GM19023 (cell line): ENCODE results near the gene C13orf46.

Experiments
- ATAC-seq: cut with Tn5 transposase; IDR thresholded peaks from one replicate; pipeline ENCODE4 v1.9.1; 2021; ENCODE audit warnings: mild to moderate bottlenecking, moderate library complexity; ENCODE audit not compliant: unreplicated experiment

C13orf46 gene

DNA sequence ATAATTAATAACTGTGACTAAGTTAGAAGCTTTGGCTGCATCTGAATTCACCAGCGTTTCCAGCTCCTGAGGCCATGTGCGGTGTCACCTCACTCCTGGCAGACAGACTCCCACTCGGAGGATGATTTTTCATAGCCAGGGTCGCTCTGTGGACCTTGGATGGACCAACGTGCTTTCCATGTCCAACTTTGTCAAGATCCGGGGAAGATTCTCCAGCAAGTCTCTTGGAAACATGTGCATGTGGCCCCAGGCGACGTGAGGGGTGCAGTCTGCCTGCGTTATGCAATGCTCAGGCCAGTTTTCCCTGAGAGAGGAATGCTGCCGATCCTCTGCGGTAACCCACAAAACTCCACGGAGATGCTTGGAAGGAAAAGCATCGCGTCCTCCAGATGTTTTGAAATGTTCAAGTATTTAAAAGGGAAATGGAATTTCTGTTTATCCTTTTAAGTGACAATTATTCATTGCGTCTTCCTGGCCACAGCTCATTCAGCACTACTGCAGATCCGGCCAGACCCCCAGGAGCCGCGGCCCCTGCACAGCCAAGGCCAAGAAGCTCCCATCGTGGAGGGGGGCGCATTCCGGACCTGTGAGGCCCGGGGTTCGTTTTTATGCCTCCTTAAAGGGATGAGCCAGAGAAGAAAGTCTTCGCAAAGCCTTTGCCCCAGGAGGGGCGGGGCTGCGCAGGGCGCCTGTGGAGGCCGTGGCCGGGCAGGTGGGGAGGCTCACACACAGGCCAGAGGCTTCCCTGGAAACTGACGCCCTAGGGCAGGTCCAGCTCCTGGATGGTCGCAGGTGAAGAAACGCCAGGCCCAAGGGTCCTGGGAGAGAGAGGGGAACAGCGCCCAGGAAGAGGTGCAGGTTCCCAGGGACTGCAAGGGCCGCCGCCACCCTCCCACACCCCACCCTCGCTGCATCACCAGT is 46.0 kb downstream of the C13orf46 start:
- ATAC-seq = no peak

DNA sequence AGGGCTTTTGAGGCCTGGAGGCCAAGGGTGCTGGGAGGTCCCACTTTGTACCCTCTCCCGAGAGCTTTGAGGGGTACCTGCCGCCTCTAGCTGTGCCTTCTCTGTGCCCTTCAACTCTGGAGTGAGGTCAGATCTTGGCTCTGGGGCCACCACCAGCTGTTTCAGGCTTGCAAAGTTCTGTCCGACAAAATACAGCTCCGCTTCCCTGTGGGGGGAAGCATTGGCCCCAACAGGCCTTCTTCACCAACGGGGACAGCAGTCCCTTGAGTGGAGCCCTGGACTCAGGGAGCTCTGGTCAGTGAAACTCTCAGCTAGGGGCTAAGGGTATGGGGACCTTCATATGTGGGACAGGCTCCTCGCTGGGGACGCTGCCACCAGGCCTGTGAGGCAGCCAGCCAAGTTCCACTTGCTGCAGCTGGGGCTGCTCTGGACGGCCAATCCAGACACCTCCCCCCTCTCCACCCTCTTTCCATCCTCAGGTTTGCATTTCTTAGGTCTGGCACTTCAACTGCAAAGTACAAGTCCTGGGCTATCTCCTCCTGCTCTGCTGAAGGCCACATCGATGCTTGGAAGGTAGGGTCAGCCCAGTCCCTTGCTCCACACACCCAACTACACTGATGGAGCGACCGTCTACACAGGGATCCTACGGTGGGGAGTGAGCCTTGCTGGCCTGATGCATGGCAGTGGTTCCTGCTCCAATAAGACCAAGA is 46.8 kb downstream of the C13orf46 start:
- no peak for ATAC-seq

DNA sequence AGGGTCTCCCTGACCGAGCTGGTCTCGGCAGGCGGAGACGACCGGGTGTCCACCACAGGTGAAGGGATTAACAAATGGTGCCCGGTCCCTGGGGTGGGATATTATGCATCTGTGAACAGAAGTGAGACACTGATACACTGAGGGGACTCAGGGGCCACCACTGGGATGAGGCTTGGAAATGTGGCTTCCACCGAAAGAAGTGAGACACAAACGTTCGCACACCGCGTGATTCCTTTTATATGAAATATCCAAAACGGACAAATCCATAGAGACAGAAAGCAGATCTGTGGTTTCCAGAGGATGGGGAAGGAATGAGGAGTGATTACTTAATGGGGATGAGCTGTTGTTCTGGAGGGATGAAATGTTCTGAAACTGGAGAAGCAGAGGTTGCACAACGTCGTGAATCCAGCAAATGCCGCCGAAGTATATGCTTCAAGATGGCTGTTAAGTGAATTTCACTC is 47.5 kb downstream of the C13orf46 start:
- ATAC-seq = no peak

DNA sequence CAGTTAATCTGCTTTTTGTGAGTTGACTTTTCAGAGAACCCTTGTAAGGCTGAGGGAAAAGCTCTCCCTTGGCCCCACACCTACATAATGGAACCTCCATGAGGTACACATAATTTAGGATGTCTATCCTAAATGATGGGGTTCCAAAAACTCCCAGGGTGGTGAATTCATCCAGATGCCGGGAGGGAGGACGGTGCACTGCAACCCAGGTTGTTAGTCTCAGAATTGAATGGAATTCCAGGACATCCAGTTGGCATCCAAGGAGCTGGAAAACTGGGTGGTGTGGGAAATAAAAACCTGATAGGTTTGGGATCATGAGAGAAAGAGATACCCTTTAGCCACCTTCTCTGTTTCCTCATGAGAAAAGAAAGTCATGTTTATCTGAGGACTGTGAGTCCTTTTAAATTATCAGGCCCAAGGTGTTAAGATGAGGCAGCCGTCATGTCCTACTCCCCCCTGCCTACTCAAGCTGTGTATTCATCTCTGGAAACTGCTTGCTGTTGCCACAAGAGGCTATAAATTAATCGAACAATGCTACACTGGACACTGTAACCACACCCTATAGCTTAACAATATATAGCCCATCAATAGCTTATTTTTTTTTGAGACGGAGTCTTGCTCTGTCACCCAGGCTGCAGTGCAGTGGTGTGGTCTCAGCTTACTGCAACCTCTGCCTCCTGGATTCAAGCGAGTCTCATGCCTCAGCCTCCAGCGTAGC is 49.5 kb downstream of the C13orf46 start:
- no peak for ATAC-seq

DNA sequence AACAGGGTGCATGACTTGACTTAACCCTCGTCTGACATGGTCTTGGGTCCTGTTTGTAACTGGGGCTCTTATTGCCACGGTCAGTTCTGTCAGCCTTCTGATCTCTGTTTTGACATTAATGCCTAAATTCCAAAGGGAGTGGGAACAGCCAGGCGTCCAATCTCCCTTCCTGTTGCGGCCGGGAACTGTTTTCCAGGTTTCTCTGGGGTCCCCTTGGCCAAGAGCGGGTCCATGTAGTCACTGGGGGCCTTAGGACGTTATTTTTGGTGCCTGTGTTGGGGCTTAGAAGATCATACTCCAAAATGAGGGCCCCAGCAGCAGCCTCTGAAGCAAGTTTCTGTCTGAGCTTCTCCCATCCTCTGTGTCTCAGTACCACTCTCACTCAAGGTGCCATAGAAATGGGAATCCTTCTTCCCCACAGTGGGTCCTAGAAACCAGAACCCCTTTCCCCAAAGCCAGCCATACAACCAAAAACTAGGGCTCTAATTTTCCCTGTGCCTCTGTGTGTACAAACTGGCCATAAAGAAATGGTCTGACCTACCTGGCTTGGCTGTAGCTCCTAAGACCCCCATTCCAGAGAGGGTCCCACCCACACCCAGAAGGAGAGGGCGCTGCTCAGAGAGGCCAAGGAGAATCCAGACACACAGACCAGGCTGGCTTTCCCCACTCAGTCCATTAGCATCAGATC is 50.4 kb downstream of the C13orf46 start:
- ATAC-seq = no peak

DNA sequence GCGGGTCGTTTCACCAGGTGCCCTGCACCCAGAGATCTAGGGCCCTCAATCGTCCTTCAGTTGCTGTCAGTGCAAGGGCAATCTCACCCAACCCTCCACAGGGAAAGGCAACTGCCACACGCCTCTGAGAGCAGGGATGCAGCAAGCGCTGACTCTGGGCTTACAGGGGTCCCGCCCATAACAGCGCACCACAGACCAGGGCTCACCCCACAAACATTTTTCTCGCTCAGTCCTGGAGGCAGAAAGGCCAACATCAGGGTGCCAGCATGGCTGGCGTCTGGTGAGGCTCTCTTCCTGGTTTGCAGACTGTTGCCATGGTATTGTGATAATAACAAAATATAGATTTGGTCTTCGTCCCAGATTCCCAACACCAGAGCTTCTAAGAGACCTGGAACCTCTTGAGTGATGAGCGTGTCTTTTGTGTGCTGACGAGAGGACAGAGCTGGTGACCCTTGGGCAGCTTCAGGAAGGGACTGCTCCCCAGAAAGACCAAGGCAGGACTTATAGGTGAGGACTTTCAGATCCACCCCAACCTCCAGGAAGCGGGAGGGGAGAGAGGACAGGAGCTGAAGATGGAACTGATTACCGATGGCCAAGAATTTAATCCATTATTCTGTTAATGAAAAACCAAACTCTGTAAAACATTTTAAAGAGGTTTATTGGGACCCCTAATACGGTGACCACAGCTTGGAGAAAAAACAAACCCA is 51.3 kb downstream of the C13orf46 start:
- no peak for ATAC-seq

DNA sequence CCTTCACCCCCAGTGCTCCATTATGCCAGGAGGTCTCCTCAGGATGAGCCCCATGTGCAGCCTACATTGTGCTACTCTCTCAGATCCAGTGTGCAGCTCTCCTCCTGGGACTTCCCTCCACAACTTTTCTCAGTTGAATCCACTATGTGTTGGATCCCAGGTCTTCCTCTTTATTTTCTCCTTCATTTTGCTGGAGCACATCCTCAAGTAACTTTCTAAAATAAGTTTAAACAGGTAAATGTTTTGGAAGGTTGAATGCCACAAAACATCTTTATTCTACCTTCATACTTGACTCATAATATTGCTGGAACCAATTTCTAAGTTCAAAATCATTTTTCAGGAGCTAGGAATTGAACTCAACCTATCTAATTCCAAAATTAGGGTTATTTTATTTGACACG is 52.1 kb downstream of the C13orf46 start:
- ATAC-seq = no peak

DNA sequence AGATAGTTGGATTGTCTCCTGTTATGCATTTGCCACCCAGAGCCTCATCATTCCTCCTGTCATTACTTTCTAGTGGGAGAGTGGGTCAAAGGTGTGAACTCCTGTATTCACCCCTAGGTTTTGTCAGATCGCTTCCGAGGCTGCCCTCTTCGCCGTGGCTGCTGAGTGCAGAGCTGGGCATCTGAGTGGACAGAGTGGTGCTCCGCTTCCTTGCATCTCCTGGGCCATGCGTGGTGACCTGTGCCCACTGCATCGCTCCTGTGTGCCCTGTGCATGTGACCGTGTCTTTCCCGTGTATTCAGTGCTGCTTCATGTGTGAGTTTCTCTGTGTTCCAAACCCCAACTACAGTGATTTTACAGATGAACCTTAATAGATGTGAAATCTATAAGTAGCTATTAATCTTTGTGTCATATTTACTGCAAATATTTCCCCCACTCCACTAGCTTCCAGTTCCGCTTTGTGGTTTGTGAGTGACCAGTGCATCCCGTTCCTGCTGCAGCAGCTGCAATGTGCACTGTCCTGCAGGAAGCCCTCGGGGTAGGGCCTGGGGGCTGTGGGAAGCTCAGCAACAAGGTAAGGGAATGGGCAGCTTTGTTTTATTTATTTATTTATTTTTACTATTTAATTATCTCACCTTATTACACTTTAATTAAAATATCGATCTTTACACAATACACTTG is 53.1 kb downstream of the C13orf46 start:
- ATAC-seq = no peak

DNA sequence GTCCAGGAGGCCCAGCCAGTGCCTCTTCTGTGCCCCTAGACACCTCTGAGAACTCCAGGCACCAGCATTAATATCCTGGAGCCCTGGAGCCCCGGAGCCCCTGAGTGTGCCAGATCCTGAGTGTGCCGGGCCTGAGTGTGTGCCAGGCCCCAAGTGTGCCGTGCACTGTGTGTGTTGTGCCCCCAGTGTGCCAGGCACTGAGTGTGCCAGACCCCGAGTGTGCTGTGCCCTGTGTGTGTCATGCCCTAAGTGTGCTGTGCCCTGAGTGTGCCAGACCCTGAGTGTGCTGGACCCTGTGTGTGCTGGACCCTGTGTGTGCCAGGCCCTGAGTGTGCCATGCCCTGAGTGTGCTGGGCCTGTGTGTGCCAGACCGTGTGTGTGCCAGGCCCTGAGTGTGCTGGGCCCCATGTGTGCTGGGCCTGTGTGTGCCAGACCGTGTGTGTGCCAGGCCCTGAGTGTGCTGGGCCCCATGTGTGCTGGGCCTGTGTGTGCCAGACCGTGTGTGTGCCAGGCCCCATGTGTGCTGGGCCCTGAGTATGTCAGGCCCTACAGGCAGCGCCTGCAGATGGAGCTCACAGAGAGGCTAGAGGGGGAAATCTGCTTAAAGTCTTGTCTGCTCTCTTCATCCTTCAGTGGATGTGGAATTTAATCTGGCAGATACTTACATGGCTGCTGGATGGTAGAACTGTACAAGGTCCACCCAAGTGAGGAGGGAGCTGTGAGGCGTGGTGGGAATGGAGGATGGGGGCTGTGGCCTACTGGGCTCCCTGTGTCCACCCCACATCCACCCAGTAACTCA is 53.9 kb downstream of the C13orf46 start:
- no peak for ATAC-seq

DNA sequence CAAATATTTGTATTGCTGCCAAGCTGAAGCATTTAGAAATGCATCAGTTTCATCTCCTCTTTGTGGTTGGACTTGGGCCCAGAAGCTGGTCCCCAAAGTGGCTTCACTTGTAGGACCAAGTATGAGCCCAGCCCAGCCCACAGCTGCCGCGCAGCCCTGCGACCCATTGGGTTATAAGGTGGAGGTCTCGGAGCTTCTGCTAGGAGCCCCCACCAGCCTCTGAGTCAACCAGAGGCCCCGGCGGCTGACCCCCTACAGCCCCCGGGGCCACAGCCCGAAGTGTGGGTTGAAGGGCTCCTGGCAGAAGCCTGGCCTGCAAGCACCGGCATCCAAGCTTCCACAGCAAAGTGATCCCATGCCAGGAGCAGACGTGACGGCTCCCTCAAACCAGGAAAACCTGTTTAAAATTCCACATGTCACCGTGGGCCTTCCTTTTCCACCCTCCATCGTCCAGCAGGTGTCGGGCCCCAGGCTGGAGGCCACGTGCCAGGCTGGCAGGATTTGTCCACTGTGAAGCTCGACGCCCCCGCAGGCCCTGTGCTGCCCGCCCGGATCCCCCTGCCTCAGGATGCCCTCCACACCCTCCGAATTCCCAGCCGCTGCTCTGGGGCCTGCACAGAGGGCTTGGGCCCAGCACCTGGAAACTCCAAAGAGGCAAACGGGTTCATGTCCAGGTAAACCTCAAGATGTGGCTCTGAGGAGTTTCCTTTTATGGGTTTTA is 54.7 kb downstream of the C13orf46 start:
- ATAC-seq = no peak

DNA sequence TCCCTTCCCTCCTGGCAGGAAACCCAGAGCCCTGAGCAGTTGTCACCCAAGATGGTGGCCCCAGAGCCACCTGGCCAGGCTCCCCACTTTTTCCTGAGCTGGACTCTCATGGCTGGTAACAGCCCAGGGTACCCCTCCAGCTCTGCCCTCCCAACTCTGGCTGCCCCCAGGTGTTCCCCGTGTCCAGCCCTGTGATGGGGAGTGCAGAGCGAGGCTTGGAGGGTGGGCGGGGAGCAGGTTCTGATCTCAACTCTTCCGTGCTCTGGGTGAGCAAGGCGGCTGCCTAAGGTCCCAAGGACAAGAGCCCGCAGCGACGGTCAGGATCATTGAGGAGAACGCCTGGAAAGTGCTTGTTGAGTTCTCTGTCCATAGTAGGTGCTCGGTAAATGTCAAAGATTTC is 55.3 kb downstream of the C13orf46 start:
- ATAC-seq = no peak

DNA sequence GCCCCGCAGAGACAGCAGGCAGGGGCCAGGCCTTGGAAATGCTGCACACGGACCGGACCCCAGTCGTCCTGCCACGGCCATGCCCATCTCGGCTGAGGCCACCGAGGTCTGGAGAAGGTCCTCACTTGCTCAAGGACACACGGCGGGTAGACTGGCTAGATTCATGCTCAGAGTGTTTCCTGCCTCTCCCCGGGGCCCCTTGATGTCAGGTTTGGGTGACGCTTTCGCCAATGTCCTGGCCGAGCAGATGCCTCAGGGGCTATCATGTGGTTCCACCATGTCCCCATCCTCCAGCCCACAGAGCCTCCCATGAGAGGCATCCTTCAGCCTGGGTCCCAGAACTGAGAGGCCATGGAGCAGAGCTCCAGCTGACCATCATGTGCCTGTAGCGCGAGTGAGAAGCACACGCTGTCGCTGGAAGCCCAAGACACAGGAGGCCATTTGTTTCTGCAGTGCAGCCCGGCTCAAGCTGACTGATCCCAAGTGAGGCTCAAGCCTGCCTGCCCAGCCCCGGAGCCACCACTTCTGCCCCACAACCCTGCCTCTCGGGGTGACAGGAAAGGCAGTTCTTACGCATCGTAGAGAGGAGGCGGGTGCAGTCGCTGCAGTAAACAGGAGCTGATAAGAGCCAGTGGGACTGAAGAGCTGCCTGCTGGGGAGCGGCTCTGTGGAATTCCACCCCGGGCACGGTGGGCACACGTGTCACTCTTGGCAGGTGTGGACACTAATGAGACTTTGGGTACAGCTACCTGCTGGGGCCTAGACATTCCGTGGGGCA is 56.1 kb downstream of the C13orf46 start:
- no peak for ATAC-seq

DNA sequence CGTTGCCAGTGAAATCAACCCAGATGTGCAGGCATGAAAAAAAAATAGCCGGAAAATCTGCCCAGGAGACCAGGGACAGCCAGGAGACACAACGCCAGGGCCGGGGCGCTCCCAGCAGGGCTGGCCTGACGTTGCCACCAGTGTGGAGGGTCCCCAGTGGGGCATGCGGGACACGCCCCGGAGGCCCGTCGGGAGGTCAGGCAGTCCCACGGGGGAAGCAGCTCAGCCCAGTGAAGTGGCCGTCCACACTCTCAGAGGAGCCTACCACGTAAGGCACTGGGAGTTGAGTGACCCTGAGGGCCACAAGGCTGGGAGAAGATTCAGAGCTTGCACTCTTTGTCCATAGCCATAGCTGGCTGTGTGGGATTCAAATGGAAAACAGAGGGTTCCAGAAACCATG is 56.8 kb downstream of the C13orf46 start:
- ATAC-seq = no peak

DNA sequence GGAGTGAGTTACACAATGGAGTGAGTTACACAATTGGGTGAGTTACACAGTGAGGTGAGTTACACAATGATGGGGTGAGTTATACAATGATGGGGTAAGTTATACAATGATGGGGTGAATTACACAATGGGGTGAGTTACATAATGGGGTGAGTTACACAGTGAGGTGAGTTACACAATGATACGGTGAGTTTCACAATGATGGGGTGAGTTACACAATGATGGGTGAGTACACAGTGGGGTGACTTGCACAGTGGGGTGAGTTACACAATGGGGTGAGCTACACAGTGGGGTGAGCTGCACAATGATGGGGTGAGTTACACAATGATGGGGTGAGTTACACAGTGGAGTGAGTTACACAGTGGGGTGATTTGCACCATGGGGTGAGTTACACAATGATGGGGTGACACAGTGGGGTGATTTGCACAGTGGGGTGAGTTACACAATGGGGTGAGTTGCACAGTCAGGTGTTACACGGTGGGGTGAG is 57.5 kb downstream of the C13orf46 start:
- no peak for ATAC-seq

DNA sequence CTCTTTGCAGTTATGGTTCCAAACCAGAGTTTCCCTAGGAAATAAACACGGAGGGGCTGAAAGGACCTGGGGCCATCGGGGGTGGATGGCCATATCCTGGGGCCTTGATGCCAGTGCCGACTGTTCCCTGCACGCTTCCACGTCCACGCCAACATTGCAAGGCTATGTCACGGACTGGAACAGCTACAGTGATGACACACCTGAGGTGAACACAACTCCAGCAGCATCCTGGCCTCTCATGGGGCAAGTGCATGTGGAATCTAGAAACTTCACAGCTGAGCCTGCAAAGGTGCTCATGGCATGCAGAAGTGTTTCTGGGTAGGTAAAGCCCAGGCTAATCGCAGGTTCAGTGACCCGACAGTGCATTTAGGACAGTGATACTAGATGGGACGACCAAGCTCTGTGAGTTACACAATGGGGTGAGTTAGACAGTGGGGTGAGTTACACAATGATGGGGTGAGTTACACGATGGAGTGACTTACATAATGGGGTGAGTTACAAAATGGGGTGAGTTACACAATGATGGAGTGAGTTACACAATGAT is 58.0 kb downstream of the C13orf46 start:
- no peak for ATAC-seq

DNA sequence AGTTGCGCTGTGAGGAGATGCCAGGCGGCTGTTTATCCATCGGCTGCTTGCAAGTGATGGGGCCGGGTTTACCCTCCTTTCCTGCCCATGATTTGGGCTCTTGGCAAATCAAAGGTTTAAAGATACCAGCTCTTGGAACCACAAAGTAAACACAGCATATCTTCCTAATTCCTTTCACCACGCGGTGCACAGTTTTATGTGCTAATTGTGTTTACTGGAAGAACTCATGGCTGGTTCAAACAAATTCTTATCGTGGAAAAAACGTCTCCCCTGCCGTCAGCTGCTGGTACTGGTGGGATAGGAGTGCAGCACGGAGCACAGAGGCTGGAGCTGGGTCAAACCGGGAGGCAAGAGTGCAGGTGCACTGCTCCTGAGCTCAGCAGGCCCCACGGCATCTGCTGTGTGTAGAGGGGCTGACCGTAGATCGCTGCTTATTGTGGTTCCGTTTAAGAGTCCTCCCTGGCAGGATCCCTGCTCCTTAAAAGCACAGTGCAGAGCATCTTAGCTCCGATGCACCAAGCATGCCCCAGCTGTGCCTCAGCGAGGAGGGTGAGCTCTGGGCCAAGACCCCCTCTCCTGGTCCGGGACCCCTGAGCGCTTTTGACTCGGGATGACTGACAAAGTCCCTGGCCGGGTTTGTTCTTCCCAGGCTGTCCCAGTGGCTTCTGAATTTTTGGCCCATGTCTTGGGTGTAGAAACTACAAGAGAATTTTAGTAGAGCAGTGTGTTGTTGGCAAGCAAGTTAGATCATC is 58.7 kb downstream of the C13orf46 start:
- no peak for ATAC-seq
